Measurements from ENCODE around the gene TIMM44. TPM values are rescaled to one million over a fixed set of nuclear protein-coding genes. Genes with fewer than 3 reads are reported as not detected.

TIMM44 gene
- total and polyA plus RNA-seq, 4 donors: 17.7 to 35.8 (median 26.6) TPM

DNA sequence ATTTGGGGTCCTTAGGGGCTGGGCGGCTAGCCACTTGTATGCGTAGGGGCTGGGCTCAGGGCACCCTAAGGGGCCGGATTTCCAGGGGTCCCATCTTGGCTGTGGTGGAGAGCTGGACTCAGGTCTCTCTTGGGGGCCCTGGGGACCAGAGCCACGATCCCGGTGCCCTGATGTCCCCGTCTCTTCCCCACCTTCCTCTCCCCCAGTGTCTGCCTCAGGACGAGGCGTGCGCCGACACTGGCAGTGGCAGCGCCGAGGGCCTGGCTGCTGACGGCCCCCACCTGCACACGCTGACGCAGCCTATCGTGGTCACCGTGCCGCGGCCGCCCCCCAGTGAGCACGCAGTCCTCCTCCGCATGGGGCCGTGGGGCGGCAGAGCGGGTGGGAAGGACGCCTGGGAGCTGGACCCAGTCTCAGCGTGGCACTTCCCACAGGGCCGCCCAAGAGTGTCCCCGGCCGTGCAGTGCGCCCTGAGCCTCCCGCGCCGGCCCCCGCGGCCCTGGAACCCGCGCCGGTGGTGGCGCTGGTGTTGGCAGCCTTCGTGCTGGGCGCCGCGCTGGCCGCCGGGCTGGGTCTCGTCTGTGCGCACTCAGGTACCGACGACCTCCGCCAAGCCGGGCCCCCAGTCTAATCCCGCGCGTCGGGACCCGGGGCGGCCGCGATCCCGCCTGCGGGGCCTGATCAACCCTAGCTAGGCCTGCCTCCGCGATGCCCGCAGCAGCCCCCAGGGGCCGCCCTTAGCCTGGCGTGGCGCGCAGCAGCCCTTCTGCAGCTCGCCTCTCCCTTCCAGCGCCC is 26.0 kb downstream of the TIMM44 start:
- Histone ChIP-seq H3K4me3 (ENCODE audit: low read depth in 1 of 3, low read length in 3 of 3) (peak overlapping the region in 2 of 3 donors; percentile 17 to 40), H3K4me1 (ENCODE audit: control insufficient read depth in 4 of 4, insufficient read depth in 4 of 4, low read length in 3 of 4) (peaks cover 24 to 59% (median 37%) of the 10 kb centered on the region in 4 donors), H3K9ac (ENCODE audit: low read depth in 1 of 2, low read length in 2 of 2) (no peak overlapping the region), H3K27ac (ENCODE audit: low read depth in 1 of 2, low read length in 2 of 2) (peak overlapping the region; percentile 3 to 28), H3K36me3 (ENCODE audit: control insufficient read depth in 4 of 4, insufficient read depth in 3 of 4, low read depth in 1 of 4, low read length in 3 of 4) (peaks cover 0 to 11% (median 2%) of the 10 kb centered on the region in 4 donors), H3K9me3 (ENCODE audit: control insufficient read depth in 4 of 4, low read length in 3 of 4) (no peaks in the 10 kb centered on the region), H3K27me3 (ENCODE audit: control insufficient read depth in 4 of 4, insufficient read depth in 4 of 4, low read length in 3 of 4) (no peaks in the 10 kb centered on the region)
- TF ChIP-seq HNF4G (IDR thresholded peaks at IDR 0.05) (no peak), SP1 (IDR thresholded peaks at IDR 0.05) (no peak), RXRA (IDR thresholded peaks at IDR 0.05) (no peak), RAD21 (IDR thresholded peaks at IDR 0.05) (peak in 1 of 2 donors; percentile 55), NR2F2 (IDR thresholded peaks at IDR 0.05) (no peak), JUND (IDR thresholded peaks at IDR 0.05) (no peak)
- TF ChIP-seq, protein P1, sequence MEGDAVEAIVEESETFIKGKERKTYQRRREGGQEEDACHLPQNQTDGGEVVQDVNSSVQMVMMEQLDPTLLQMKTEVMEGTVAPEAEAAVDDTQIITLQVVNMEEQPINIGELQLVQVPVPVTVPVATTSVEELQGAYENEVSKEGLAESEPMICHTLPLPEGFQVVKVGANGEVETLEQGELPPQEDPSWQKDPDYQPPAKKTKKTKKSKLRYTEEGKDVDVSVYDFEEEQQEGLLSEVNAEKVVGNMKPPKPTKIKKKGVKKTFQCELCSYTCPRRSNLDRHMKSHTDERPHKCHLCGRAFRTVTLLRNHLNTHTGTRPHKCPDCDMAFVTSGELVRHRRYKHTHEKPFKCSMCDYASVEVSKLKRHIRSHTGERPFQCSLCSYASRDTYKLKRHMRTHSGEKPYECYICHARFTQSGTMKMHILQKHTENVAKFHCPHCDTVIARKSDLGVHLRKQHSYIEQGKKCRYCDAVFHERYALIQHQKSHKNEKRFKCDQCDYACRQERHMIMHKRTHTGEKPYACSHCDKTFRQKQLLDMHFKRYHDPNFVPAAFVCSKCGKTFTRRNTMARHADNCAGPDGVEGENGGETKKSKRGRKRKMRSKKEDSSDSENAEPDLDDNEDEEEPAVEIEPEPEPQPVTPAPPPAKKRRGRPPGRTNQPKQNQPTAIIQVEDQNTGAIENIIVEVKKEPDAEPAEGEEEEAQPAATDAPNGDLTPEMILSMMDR (IDR thresholded peaks at IDR 0.05; ENCODE audit: low read depth, low read length, missing input control): peak; percentile 33
- DNase-seq (ENCODE audit: low spot score): peak; percentile 73
- 1% methylated on average over 71 of the region's 71 CpGs for WGBS

DNA sequence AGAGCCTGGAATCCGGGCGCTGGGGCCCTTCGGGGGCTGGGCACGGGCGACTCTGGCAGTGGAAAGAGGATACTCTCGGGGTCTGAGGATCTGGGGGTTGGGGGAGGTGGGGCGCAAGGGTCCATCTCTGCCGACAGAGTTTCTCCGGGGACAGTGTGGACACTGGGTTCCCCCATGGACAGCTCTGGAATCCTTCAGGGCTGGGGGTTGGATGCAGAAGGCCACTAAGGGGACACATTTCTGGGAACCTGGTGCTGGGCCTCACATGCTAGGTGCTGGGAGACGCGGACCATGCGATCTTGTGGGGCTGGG is 26.6 kb downstream of the TIMM44 start:
- TF ChIP-seq, protein P2, sequence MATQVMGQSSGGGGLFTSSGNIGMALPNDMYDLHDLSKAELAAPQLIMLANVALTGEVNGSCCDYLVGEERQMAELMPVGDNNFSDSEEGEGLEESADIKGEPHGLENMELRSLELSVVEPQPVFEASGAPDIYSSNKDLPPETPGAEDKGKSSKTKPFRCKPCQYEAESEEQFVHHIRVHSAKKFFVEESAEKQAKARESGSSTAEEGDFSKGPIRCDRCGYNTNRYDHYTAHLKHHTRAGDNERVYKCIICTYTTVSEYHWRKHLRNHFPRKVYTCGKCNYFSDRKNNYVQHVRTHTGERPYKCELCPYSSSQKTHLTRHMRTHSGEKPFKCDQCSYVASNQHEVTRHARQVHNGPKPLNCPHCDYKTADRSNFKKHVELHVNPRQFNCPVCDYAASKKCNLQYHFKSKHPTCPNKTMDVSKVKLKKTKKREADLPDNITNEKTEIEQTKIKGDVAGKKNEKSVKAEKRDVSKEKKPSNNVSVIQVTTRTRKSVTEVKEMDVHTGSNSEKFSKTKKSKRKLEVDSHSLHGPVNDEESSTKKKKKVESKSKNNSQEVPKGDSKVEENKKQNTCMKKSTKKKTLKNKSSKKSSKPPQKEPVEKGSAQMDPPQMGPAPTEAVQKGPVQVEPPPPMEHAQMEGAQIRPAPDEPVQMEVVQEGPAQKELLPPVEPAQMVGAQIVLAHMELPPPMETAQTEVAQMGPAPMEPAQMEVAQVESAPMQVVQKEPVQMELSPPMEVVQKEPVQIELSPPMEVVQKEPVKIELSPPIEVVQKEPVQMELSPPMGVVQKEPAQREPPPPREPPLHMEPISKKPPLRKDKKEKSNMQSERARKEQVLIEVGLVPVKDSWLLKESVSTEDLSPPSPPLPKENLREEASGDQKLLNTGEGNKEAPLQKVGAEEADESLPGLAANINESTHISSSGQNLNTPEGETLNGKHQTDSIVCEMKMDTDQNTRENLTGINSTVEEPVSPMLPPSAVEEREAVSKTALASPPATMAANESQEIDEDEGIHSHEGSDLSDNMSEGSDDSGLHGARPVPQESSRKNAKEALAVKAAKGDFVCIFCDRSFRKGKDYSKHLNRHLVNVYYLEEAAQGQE (IDR thresholded peaks at IDR 0.05): no peak
- no peak for TF ChIP-seq SP1 (IDR thresholded peaks at IDR 0.05)
- TF ChIP-seq, protein P3, sequence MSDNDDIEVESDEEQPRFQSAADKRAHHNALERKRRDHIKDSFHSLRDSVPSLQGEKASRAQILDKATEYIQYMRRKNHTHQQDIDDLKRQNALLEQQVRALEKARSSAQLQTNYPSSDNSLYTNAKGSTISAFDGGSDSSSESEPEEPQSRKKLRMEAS (IDR thresholded peaks at IDR 0.05): no peak
- TF ChIP-seq RAD21 (IDR thresholded peaks at IDR 0.05): no peak
- TF ChIP-seq FOXA2 (IDR thresholded peaks at IDR 0.05): no peak
- TF ChIP-seq, protein P4, sequence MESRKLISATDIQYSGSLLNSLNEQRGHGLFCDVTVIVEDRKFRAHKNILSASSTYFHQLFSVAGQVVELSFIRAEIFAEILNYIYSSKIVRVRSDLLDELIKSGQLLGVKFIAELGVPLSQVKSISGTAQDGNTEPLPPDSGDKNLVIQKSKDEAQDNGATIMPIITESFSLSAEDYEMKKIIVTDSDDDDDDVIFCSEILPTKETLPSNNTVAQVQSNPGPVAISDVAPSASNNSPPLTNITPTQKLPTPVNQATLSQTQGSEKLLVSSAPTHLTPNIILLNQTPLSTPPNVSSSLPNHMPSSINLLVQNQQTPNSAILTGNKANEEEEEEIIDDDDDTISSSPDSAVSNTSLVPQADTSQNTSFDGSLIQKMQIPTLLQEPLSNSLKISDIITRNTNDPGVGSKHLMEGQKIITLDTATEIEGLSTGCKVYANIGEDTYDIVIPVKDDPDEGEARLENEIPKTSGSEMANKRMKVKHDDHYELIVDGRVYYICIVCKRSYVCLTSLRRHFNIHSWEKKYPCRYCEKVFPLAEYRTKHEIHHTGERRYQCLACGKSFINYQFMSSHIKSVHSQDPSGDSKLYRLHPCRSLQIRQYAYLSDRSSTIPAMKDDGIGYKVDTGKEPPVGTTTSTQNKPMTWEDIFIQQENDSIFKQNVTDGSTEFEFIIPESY (IDR thresholded peaks at IDR 0.05): no peak
- no peak for TF ChIP-seq FOXA1 (IDR thresholded peaks at IDR 0.05)
- TF ChIP-seq, protein P1 (IDR thresholded peaks at IDR 0.05; ENCODE audit: low read depth, low read length, missing input control): no peak
- no peak for TF ChIP-seq RXRA (IDR thresholded peaks at IDR 0.05)
- TF ChIP-seq HNF4A (conservative IDR thresholded peaks at IDR 0.05): no peak
- no peak for TF ChIP-seq GABPA (IDR thresholded peaks at IDR 0.05 in 1 of 2, conservative IDR thresholded peaks at IDR 0.05 in 1 of 2)
- no peak for TF ChIP-seq JUND (IDR thresholded peaks at IDR 0.05)
- H3K27ac ChIP-seq (ENCODE audit: low read depth in 1 of 2, low read length in 2 of 2): no peak overlapping the region
- peak overlapping the region in 1 of 3 donors; percentile 40 for H3K4me3 ChIP-seq (ENCODE audit: low read depth in 1 of 3, low read length in 3 of 3)
- H3K36me3 ChIP-seq (ENCODE audit: control insufficient read depth in 4 of 4, insufficient read depth in 3 of 4, low read depth in 1 of 4, low read length in 3 of 4): peaks cover 0 to 9% (median 2%) of the 10 kb centered on the region in 4 donors
- no peak for DNase-seq (ENCODE audit: low spot score)
- peaks cover 24 to 61% (median 37%) of the 10 kb centered on the region in 4 donors for H3K4me1 ChIP-seq (ENCODE audit: control insufficient read depth in 4 of 4, insufficient read depth in 4 of 4, low read length in 3 of 4)
- no peak overlapping the region for H3K9ac ChIP-seq (ENCODE audit: low read depth in 1 of 2, low read length in 2 of 2)
- no peaks in the 10 kb centered on the region for H3K9me3 ChIP-seq (ENCODE audit: control insufficient read depth in 4 of 4, low read length in 3 of 4)
- WGBS: 6% methylated on average over 12 of the region's 12 CpGs
- H3K27me3 ChIP-seq (ENCODE audit: control insufficient read depth in 4 of 4, insufficient read depth in 4 of 4, low read length in 3 of 4): no peaks in the 10 kb centered on the region
